GM23248 (cell line): ENCODE measurements around the gene PAIP2.

Source experiments
- EZH2 ChIP-seq: fragments of 200-600 bp; sonication (generic); IDR thresholded peaks from 2 replicates; pipeline ENCODE4 v1.6.1; 2018; ENCODE audit warnings: antibody characterized with exemption, mild to moderate bottlenecking; ENCODE audit not compliant: insufficient read depth, poor library complexity, severe bottlenecking
- EZH2phosphoT487 ChIP-seq: fragments of 200-600 bp; sonication (generic); IDR thresholded peaks from 2 replicates; pipeline ENCODE4 v1.6.1; 2018; ENCODE audit warnings: antibody characterized with exemption, moderate library complexity, mild to moderate bottlenecking, low read depth; ENCODE audit not compliant: insufficient read depth

DNA sequence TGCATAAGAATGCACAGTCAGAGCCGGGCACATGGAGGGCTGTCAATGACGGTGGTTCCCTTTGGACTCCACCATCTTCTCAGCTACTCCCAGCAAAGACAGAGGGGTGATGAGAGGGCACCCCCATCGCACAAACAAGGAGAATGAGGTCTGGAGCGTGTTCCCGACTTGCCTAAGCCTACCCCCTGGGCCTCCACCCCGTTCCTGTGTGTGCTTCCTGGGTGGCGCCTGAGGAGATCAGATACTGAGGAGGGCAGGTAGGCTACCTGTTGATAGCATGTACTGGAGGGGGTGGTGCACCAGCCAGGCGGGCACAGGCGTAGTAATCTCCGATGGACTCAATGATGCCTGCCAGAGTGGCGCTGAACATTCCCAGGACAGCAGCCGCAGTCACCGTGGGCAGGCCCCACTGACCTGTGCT lies 37.3 kb downstream of the PAIP2 start:
- TF ChIP-seq EZH2phosphoT487 (no peak), EZH2 (no peak)
